ENCODE measurements around the gene HELZ.
"Not testable (repeated sequence)": the region's sequence is repeated elsewhere in the genome, so short reads cannot be mapped to it uniquely, and the experiment has no call there.

Gene HELZ, protein sequence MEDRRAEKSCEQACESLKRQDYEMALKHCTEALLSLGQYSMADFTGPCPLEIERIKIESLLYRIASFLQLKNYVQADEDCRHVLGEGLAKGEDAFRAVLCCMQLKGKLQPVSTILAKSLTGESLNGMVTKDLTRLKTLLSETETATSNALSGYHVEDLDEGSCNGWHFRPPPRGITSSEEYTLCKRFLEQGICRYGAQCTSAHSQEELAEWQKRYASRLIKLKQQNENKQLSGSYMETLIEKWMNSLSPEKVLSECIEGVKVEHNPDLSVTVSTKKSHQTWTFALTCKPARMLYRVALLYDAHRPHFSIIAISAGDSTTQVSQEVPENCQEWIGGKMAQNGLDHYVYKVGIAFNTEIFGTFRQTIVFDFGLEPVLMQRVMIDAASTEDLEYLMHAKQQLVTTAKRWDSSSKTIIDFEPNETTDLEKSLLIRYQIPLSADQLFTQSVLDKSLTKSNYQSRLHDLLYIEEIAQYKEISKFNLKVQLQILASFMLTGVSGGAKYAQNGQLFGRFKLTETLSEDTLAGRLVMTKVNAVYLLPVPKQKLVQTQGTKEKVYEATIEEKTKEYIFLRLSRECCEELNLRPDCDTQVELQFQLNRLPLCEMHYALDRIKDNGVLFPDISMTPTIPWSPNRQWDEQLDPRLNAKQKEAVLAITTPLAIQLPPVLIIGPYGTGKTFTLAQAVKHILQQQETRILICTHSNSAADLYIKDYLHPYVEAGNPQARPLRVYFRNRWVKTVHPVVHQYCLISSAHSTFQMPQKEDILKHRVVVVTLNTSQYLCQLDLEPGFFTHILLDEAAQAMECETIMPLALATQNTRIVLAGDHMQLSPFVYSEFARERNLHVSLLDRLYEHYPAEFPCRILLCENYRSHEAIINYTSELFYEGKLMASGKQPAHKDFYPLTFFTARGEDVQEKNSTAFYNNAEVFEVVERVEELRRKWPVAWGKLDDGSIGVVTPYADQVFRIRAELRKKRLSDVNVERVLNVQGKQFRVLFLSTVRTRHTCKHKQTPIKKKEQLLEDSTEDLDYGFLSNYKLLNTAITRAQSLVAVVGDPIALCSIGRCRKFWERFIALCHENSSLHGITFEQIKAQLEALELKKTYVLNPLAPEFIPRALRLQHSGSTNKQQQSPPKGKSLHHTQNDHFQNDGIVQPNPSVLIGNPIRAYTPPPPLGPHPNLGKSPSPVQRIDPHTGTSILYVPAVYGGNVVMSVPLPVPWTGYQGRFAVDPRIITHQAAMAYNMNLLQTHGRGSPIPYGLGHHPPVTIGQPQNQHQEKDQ (N-terminal part only)

DNA sequence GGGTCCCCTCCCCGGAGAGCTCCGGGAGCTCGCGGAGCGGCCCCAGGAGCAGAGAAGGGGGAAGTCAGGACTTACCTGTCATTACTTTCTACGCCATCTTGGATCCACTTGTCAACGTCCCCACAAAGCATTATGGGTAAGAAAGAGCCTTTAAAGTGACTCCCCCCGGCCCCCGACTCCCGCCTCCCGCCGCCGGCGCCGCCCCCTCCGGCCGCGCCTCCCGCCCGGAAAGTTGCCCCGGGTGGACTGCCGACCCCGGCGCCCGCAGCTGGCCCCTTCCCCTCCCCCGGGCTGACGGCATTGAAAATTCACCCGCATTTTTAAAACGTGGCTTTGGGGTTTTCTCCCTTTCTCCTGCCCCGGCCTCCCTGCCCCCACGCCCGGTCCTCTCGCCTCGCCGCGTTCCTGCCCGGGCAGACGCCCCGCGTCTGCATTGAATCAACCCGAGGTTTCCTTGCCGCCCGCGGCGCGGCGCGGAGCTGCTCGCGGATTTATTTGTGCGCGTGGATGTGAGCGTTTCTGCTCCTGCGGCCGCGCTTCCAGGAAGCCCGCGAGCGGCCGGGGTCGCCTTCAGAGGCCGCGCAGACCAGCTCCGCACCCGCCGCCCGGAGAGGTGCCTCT is at the start of gene HELZ:
Gene HELZ (minus strand): TSS at position 124 of the 621 bp plus-strand sequence. CDS start 26,392 bp downstream, outside the sequence.
- DNase-seq (ENCODE audit: low read depth) = no peak

DNA sequence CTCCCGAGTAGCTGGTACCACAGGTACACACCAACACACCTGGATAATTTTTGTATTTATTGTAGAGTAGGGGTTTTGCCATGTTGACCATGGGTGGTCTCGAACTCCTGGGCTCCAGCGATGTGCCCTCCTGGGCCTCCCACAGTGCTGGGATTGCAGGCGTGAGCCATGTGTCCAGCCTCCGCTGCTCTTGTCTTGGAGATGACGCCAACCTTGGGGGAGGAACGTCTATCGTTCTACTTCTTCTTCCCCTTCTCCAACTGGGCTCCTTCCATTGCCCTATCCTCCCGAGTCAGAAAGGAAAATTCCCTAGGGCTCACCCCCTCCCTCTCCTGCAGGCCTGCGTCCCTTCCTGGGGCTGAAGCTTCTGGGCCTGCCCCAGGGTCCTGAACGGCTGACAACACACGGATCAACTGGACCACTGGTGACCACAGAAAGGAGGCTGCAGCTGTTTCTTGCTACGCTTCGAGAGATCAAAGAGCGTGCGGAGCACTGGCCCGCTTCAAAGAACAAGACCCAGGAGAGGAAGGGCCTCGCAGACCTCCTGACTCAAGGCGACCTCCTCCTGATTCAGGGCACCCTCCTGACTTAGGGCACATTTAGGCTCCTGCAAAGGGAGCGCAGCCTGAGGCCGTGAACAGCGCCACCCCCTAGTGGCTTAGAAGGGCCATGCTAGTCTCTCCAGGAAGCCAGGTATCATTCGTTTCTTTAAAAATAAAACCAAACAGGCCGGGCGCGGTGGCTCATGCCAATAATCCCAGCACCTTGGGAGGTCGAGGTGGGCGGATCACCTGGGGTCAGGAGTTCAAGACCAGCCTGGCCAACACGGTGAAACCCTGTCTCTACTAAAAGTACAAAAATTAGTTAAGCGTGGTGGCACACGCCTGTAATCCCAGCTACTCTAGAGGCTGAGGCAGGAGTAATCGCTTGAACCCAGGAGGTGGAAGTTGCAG is 48.5 kb upstream of the HELZ start:
- no peak for DNase-seq (ENCODE audit: low read depth)

GRCh38 chr17:67290711-67291291 is 45.8 kb upstream of the HELZ start:
- DNase-seq (ENCODE audit: low read depth) = no peak

DNA sequence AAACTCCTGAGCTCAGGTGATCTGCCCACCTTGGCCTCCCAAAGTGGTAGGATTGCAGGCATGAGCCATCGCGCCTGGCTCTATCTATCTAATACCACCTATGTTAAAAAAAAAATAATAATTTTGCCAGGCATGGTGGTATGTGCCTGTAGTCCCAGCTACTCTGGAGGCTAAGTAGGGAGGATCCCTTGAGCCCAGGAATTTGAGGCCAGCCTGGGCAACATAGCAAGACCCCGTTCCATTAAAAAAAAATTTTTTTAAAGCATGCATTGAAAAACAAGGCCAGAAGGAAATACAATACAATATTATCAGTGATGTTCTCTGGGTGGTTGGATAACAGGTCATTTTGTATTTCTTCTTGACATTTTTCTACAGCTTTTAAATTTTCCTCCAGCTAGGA is 45.2 kb upstream of the HELZ start:
- no peak for DNase-seq (ENCODE audit: low read depth)

GRCh38 chr17:67289181-67289876 is 44.3 kb upstream of the HELZ start:
- peak; percentile 46 for DNase-seq (ENCODE audit: low read depth)

- not testable (repeated sequence) for DNase-seq (ENCODE audit: low read depth)
Observed at GRCh38 chr17:67286826-67287225, 41.8 kb upstream of the HELZ start.

GRCh38 chr17:67285360-67285759 is 40.4 kb upstream of the HELZ start:
- DNase-seq (ENCODE audit: low read depth) = no peak

DNA sequence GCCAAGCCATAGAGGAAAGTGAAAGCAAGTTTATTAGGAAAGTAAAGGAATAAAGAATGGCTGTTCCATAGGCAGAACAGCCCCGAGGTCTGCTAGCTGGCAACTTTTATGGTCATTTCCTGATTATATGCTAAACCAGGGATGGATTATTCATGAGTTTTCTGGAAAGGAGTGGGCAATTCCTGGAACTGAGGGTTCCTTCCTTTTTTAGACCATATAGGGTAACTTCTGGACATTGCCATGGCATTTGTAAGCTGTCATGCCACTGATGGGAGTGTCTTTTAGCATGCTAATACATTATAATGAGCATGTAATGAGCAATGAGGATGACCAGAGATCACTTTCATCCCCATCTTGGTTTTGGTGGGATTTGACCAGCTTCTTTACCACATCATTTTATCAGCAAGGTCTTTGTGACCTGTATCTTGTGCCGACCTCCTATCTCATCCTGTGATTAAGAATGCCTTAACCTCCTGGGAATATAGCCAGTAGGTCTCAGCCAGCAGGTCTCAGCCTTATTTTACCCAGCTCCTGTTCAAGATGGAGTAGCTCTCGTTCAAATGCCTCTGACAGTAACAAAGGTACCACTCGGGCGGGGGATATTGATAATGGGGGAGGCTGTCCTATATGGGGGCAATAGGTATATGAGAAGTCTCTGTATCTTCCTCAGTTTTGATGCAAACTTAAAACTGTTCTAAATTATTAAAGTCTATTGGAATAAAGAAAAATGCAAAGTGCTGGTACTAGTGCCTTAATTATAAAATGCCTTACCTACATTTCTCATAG is 38.9 kb upstream of the HELZ start:
- no peak for DNase-seq (ENCODE audit: low read depth)

DNA sequence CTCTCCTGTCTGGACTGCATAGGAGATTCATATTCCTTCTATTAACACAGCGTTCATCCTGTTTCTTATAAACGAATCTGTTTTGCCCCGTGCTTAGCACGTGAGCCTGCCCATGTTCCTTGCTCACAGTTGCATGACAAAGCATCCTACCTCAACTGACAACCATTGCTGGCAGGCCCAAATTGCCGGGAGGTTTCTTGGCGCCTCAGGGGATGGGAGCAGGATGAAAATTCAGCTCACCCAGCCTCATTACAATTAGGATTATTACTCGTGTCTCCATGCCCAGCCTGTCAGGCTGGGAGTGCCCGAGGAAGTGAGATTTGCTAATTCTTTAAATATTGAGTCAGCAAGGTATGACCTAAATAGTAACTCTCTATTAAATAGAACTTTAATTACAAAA is 36.7 kb upstream of the HELZ start:
- no peak for DNase-seq (ENCODE audit: low read depth)

DNA sequence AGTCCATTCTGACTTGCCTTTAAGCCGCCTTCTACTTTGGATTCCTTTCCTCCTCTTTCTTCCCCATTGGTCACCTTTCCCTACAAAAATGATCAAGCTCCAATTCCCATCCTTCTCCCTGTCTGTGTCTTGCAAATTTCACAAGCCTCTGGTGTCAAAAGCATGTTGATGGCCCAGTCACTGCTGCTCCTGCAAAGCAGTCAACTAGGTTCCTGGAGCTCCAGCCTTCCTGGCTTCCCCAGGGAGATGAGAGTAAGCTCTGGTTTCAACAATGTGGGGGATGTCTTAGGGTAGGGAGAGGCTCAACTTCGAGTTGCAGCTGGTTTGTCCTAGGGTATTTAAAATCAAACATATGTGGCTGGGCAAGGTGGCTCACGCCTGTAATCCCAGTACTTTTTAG is 36.1 kb upstream of the HELZ start:
- DNase-seq (ENCODE audit: low read depth) = no peak

GRCh38 chr17:67280279-67280678 is 35.3 kb upstream of the HELZ start:
- no peak for DNase-seq (ENCODE audit: low read depth)

GRCh38 chr17:67279115-67279514 is 34.1 kb upstream of the HELZ start:
- no peak for DNase-seq (ENCODE audit: low read depth)

DNA sequence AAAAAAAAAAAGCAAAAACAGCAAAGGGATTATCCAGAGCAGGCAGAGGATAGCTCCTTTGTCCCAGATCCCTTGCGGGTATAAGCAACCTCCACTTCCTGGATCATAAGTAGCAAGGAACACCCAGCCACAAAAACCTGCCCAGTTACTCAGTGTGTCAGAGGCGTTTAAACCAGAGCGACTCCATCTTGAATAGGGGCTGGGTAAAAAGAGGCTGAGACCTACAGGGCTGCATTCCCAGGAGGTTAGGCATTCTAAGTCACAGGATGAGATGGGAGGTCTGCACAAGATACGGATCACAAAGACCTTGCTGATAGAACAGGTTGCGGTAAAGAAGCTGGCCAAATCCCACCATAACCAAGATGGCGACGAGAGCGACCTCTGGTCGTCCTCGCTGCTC is 33.4 kb upstream of the HELZ start:
- no peak for DNase-seq (ENCODE audit: low read depth)

DNA sequence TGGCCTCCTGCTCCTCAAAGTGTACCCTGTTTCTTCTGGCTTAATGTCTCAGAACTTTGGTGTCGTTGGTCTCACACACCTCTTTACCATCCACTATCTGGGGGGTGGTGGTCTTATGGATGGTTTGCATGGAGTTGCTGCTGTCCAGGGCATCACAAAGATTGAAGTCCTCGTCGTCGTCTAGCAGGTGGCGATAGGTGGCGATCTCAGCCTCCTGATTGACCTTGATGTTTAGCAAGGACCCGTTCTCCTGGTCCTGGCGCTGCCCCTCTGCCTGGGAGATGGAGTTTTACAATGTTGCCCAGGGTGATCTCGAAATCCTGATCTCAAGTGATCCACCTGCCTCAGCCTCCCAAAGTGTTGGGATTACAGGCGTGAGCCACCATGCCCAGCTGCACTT is 31.1 kb upstream of the HELZ start:
- no peak for DNase-seq (ENCODE audit: low read depth)

GRCh38 chr17:67274466-67274865 is 29.5 kb upstream of the HELZ start:
- no peak for DNase-seq (ENCODE audit: low read depth)

DNA sequence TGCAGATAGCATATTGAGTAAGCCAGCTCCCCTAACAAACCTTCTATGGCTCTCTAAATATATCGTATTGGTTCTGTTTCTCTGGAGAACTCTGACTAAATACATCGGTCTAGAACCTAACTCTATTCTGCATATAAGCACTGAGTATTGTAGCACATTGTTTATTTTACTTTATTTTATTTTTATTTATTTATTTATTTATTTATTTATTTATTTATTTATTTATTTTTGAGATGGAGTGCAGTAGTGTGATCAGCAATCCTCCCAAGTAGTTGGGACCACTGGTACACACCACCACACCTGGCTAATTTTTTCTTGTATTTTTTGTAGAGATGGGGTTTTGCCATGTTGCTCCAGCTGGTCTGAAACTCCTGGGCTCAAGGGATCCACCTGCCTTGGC is 28.9 kb upstream of the HELZ start:
- no peak for DNase-seq (ENCODE audit: low read depth)

DNA sequence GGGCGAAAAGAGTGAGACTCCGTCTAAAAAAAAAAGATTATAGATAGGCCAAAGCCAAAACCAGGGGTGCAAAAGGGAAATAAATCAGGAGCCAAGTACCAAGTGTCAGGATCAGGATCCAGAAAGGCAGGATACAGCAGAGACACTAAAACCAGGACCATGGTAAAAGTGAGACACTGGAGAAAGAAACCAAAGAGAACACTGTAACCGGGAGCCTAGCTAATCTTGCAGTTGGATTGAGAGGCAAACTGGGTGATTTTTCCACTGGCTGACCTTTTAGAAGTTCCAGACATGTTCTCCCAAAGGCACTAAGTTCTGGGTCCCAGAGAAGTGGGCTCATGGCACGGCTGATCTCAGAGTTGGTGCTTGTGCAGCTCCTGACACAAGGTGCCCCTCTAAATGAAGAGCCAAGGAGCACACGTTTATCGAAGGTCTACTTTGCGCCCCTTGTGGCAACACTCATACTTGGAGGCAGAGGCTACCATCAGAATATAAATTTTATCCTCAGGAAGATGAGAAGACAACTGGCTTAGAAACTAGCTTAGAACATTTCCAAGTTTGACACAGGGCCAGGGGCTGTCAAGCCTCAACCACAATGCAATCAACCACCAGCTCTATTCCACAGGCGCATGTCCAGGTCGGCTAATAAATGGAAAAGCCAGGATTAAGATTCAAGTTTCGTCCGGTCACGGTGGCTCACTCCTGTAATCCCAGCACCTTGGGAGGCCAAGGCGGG is 27.5 kb upstream of the HELZ start:
- DNase-seq (ENCODE audit: low read depth) = no peak

DNA sequence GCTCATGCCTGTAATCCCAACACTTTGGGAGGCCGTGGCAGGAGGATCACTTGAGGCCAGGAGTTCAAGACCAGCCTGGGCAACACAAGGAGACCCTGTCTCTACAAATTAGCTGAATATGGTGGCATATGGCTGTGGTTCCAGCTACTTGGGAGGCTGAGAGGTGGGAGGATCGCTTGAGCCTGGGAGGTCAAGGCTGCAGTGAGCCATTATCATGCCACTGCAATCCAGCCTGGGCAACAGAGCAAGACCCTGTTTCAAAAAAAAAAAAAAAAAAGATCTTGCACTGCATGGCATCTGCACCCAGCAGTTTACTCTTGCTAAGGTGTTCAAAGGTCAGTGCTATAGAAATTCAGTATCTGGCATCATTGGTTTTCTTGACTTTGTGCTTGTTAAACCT is 26.2 kb upstream of the HELZ start:
- not testable (repeated sequence) for DNase-seq (ENCODE audit: low read depth)

Measured in GM04503 (cell line).